Muscle of back (tissue), 11 donors: Measurements from ENCODE around the gene PRSS53. TPM values are rescaled to one million over a fixed set of nuclear protein-coding genes. Genes with fewer than 3 reads are reported as not detected.

ENCODE experiments used
- DNase-seq, 3 donors: peaks; one replicate each; pipeline versions ENCODE4 v3.0.0 to v3.0.0-alpha.2; 2013
- polyA plus RNA-seq, 10 donors: library from polyadenylated mRNA; unstranded; fragments of 120-200 nt; gene quantifications; one replicate each; pipeline ENCODE4 v1.2.1, GENCODE V29; 2013; ENCODE audit not compliant: insufficient read length in 10 of 10

Gene PRSS53
- polyA plus RNA-seq, 10 donors = 1.7 to 4.6 (median 3.3) TPM

DNA sequence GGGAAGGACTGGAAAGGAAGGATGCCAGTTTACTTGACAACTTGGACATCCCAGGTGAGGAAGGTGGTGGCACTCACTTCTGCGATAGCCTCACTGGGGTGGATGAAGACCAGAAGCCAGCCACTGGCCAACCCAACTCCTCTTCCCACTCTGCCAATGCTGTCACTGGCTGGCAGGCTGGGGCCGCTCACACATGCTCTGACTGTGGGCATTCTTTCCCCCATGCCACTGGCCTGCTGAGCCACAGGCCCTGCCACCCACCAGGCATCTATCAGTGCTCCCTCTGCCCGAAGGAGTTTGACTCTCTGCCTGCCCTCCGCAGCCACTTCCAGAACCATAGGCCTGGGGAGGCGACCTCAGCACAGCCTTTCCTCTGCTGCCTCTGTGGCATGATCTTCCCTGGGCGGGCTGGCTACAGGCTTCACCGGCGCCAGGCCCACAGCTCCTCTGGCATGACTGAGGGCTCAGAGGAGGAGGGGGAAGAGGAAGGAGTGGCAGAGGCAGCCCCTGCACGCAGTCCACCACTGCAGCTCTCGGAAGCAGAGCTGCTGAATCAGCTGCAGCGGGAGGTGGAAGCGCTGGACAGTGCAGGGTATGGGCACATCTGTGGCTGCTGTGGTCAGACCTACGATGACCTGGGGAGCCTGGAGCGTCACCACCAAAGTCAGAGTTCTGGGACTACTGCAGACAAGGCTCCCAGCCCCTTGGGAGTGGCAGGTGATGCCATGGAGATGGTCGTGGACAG lies 10.0 kb downstream of the PRSS53 start:
- DNase-seq = no peak

DNA sequence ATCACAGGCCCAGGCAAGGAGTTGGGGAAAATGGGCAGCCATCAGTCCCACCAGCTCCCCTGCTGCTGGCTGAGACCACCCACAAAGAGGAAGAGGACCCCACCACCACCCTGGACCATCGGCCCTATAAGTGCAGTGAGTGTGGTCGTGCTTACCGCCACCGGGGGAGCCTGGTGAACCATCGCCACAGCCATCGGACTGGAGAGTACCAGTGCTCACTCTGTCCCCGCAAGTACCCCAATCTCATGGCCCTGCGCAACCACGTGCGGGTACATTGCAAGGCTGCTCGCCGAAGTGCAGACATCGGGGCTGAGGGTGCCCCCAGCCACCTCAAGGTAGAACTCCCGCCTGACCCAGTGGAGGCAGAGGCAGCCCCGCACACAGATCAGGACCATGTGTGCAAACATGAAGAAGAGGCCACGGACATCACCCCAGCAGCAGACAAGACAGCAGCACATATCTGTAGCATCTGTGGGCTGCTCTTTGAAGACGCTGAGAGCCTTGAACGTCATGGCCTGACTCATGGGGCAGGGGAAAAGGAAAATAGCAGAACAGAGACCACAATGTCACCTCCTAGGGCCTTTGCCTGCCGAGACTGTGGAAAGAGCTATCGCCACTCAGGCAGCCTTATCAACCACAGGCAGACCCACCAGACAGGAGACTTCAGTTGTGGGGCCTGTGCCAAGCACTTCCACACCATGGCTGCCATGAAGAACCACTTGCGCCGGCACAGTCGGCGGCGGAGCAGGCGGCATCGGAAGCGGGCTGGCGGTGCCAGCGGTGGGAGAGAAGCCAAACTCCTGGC lies 10.9 kb downstream of the PRSS53 start:
- no peak for DNase-seq

DNA sequence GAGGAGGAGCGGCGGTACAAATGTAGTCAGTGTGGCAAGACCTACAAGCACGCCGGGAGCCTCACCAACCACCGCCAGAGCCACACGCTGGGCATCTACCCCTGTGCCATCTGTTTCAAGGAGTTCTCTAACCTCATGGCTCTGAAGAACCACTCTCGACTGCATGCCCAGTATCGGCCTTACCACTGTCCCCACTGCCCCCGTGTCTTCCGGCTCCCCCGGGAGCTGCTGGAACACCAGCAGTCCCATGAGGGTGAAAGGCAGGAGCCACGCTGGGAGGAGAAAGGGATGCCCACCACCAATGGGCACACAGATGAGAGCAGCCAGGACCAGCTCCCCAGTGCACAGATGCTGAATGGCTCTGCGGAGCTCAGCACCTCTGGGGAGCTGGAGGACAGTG lies 11.7 kb downstream of the PRSS53 start:
- no peak for DNase-seq

DNA sequence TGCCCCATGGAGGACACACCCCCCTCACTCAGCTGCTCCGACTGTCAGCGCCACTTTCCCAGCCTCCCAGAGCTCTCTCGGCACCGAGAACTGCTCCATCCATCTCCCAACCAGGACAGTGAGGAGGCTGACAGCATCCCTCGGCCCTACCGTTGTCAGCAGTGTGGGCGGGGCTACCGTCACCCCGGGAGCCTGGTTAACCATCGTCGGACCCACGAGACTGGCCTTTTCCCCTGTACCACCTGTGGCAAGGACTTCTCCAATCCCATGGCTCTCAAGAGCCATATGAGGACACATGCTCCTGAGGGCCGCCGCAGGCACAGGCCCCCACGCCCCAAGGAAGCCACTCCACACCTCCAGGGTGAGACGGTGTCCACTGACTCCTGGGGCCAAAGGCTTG lies 12.4 kb downstream of the PRSS53 start:
- no peak for DNase-seq

DNA sequence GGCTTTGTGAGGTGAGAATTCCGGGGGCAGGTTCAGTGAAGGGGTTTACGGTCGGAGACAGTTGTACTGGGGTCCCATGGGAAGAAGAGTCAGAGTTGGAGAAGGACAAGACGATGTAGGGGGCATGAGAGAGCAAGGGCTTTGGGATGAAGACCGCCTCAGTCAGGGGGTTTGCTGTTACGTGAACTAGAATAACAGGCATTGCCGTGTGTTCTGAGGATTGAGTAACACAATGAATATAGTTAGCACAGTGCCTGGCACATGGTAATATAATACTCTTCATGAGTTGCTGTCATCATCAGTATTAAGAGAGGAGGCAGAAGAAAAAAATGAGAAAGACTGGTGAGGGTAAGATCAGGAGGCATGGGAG lies 13.9 kb downstream of the PRSS53 start:
- DNase-seq = no peak

DNA sequence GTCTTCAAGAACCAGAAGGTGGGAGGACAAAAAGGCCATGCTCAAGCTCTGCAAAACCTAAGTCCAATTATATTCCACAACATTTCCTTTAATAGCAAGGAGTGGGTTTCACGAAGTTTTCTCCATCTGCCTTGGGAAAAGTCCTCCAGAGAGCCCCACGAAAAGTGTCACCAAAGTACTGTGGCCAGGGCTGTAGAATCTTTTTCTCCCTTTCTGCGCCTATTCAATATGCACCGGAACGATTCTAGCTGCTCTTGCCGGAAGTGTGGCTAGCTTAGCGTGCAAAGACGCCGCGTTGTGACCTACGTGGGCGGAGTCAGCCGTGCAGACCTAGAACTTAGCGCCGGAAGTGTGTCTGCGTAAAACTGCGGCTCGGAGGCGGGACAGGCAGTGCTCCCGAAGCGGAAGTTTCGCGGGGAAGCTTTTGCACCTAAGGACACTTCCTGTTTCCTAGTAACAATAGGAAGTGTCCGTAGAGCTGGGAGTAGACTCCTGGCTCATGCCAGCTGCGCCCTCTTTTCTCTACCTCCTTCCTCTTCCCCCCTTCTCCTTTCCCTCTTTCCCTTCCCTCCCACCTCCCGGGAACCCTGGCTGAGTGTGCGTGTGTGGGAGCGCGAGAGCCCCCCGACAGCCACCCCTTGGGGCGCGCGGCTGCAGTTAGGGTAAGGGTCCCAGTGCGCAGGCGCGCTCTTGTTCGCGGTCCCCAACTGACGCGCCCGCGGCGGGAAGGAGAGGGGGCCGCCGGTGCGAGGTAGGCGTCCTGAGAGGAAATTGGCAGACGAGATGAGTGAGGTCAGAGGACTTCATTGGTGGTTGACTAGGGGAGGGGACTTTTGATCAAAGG lies 14.6 kb downstream of the PRSS53 start, which contains the start of the genes ZNF646 and ZNF668:
TSS of gene ZNF646 (plus strand) at position 453 of the 844 bp plus-strand sequence. CDS start 1,903 bp downstream, outside the sequence.
TSS of gene ZNF668 (minus strand) at position 271 of the 844 bp plus-strand sequence. CDS start 9,781 bp downstream, outside the sequence.
- DNase-seq = peak; percentile 99

DNA sequence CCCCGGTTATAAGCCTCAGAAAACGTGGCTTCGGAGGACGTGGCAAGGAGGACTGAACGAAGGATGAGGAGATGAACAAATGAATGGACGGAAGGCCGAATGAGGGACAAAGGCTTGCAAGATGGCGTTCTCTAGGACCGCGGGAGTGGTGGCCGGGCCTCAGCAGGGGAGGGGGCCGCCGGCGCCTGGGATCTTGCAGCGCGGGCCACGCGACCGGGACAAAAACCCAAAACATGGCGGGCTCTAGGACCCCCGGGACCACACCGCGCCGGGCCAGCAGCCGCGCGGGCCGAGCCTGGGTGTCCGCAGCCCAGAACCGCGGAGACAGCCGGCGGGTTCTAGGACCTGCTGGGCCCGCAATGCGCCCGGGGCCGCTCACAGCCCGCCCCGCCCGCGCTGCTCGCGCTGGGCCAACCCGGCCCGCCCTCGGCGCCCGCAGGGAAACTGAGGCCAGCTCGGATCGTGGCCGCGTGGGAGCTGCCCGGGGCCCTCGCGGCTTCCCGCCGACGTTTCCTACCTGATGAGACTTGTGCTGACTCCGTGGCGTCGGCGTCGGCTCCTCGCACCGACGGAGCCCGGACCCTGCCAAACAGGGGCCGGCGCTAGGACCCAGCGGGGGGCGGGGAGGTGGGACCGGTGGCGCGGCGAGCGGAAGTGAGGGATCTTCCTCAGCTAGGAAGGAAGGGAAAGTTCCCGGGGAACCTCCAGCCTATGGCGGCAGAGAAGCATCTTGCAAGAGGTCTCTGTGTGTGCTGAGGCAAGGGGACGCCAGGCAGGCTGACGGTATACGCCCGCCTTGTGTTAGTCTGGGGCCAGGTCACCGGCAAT lies 15.4 kb downstream of the PRSS53 start:
- DNase-seq = peak; percentile 93 to 99 (median 95)

DNA sequence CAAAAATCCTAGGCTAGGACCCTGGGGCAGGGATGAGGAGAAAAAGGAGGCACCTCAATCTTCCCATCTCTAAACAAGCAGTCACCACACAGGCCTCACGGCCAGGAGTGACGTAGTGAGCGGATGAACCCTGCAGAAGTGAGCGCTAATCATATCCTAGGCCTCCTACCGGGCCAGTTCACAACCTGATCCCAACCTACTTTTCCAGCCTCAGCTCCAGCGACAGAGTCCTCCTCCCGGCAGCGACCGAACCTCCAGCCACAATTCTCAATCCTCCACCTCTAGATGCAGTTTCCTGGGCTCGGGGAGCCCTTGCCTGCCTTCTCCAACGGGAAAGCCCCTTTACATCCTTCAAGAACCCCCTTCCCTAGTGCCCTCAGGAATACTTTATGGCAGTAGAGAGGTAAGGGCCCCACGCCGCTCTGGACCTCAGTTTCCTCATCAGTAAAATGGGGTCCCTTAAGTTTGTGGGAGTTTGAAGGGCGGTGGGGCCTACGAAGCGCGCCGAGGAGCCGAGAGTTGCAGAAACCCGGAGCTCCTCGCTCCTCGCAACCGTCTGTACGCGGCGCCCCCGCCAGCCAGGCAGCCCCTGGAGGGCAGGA lies 16.1 kb downstream of the PRSS53 start:
- DNase-seq = peak in 2 of 3 donors; percentile 35 to 61

DNA sequence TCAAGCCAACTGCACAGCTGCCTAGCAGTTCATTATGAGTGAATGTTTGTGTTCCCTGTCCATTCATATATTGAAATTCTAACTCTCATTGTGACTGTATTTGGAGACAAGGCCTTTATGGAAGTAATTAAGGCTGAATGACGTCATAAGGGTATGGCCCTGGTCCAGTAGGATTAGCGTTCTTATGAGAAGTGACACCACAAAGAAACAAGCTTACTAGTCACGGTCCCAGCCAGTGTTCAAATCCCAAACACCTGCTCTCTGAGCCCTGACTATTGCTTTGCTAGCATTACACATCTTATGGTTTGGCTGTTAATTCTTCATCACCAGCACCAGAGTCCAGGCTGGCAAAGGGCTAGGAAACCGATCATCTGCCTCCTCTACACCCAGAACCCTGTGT lies 16.9 kb downstream of the PRSS53 start:
- DNase-seq = peak; percentile 68 to 84 (median 83)

DNA sequence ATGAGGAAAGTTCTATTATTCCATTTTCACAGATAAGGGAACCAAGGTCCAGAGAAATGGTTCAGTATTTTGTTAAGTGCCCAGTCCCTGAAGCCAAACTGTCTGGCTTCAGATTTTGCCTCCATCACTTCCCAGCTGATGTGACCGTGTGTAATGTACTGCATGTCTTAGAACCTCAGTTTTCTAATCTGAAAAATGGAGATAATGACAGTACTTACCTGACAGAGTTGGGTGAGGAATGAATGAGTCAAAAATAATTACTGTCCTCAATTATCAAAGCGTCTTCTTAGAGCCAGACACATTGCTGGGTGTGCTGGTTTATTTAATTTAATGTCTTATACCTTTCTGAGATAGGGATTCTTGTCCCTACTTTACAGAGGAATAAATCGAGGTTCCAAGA lies 21.4 kb downstream of the PRSS53 start:
- no peak for DNase-seq

DNA sequence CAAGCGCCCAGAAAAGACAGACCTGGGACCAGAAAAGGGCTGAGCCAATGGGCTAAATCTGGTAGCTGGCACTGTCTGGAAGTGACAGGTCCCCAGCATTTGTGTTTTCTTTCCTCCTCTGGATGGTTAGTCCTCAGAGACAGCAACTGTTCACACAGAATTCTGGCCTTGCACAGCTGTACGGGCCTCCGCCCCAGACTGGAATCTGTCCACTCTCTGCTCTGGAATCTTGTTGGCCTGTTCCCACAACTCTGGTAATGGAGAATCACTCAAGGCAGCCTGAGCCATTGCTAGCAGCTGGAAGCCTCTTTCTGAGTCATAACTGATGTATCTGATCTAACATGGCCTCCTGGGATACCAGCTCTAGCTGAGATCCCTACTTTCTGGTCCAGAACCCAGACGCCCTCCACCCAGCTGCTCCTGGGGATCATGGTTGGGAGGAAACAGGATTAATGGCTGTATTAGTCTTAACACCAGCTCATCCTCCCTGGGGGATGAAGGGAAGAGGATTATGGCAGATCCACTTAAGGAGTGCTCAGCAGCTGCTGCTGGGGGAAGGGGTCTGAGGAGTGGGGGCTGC lies 23.8 kb downstream of the PRSS53 start:
- DNase-seq = peak; percentile 93 to 97 (median 94)

DNA sequence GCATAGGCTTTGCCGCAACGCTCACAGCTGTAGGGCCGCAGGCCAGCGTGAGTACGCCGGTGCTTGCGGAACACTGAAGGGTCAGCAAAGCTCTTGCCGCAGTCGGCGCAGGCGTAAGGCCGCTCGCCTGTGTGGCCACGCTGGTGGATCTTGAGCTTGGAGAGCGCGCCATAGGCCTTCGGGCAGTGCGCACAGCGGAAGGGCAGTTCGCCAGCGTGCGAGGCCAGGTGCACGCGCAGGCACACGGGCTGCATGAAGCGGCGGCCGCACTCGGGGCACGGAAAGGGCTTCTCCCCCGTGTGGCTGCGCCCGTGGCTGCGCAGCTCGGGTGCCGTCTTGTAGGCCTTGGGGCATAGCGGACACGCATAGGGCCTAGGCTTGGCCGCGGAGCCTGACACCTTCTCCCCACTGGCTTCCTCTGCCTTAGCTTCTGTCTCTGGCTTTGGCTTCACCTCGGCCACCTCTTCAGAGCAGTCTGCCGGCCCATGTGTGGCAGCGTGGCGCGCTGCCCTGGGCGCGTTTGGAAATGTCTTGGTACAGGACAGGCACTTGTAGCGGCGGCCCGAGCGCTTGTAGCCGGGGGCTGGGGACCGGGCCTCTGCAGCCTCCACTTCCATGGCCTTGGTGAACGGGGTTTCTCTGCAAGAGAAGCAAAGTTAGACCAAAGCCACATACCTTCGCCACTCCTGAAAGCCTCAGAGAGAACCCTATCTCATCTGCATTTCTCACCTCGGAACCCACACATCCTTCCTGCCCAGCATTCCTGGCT lies 24.7 kb downstream of the PRSS53 start:
- DNase-seq = no peak

DNA sequence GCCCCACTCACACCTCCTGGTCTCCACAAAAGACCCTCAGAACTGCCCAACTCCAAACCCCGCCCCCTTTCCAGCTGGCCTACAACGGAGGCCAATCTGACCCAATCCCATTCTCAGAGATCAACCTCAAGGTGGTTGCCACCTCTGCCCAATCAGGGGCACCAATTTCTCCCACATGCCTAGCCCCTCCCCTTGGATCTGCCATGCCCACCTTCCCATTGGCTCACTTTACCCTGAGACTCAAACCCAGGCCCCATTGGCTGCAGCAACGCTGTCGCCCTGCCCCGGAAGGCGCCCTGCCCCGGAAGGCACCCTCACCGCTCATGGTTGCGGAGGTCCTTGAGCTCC lies 25.3 kb downstream of the PRSS53 start:
- no peak for DNase-seq

DNA sequence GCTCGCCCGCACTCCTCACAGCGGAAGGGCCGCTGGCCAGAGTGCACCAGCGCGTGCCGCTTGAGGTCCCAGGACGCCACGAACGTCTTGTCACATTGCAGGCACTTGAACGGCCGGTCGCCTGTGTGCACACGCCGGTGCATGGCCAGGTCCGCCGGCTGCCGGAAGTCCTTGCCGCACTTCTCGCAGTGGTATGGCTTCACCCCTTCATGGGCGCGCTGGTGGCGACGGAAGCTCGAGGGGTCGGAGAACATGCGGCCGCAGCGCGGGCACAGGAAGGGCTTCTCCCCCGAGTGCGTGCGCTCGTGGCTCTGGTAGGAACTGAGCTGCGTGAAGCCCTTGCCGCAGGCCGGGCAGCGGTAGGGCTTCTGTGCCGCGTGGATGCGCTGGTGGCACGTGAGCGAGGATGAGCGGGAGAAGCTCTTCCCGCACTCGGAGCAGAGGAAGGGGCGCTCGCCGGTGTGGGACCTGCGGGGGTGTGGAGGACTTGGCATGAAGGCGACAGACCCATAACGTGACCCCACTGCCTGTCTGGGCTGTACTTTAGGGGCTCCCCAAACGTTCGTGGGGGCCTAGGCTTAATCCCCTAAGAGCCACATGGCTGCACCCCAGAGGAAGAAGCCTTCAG lies 26.8 kb downstream of the PRSS53 start:
- DNase-seq = no peak

DNA sequence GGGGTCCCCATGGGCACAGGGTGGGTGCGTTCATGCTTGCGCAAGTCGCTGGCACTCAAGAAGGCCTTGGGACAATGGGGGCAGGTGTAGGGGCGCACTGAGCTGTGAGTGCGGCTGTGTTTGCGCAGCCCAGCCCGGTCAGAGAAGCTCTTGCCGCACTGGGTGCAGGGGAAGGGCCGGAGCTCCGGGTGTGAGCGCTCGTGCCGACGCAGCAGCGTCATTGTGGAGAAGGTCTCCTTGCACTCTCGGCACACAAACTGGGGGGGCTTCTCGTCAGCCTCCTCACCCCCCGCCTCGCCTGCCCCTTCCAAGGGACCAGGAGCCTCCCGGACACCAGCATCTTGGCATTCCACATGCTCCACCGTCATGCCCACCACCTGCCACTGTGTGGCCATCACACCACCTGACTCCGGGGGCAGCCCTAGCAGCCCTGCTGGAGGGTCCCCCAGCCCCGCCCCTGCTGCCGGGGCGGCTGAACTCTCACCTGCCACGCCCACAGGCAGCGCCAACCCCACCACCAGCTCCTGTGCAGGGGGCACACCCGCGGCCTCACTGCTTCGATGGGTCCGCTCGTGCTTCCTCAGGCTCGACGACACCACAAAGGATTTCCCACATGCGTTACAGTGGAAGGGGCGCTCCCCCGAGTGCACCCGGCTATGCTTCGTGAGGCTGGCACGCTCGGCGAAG lies 27.5 kb downstream of the PRSS53 start:
- no peak for DNase-seq

DNA sequence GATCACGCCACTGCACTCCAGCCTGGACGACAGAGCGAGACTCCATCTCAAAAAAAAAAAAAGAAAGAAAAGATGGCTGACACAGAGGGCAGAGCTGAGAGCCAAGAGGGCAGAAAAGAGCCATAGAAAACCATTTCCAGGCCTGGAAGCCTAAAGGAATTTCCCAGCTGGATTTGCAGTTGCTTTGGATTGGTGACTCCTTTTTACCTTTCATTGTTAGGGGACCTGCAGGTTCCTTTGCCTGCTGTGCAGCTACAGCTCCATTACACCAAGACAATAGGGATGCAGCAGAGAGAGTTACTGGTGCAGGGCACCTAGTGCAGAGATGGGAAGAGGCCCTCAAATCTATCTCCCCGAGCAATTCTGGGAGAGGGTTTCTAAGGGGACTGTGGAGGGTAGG lies 33.1 kb downstream of the PRSS53 start:
- no peak for DNase-seq

DNA sequence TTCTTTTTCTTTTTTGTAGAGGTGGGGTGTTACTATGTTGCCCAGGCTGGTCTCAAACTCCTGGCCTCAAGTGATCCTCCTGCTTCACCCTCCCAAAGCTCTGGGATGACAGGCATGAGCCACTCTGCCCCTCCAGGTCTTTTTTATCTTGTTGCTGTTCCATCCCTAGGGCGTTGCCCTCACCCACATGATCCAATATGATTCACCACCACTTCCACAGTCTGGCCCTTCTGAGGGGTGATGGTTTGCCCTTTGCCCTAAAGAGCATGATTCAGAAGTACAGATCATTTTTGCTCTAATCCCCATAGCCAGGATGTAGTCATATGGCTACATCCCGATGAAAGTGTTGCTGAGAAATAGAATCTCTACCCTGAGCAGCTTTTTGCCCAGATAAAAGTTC lies 36.6 kb downstream of the PRSS53 start:
- peak in 1 of 3 donors; percentile 68 for DNase-seq

DNA sequence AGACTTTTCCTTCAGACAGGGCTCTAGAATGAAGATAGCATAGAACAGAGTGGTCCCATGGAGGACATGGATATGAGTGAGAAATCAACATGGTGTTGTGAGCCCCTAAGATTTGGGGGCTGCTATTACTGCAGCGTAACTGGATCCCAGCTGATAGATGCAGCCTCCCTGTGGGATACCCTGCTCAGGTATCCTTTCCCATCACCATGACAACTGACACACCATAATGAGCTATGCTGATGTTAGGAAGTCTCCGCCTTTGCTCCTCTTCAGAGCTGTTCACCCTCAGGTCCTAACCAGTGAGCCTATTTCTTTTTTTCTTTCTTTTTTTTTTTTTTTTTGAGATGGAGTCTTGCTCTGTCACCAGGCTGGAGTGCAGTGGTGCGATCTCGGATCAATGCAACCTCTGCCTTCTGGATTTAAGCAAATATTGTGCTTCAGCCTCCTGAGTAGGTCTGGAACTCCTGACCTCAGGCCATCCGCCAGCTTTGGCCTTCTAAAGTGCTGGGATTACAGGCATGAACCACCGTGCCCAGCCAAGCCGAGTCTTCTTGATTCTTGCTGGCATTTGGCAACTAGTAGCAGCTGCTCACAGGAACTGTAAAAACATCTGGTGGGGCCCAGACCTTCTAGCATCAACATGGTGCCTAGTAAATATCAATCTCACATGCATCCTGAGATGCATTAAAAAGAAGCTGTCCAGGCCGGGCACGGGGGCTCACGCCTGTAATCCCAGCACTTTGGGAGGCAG lies 38.3 kb downstream of the PRSS53 start:
- DNase-seq = peak in 1 of 3 donors; percentile 28
